Fibroblast of lung (primary cell): ENCODE results near the gene TRPM6. TPM values are rescaled to one million over a fixed set of nuclear protein-coding genes. Genes with fewer than 3 reads are reported as not detected.

Source experiments
- DNase-seq, 2 donors: peaks; one replicate each; pipeline versions ENCODE4 v3.0.0 to v3.0.0-alpha.2; 2010; ENCODE audit warnings: low read depth in 2 of 2
- H2AFZ ChIP-seq: 2 replicates; pipeline ENCODE4 v1.5.1; 2012; ENCODE audit warnings: low read length, control low read depth, inconsistent platforms
- H3K27ac ChIP-seq: 2 replicates; pipeline ENCODE4 v1.5.1; 2011; ENCODE audit warnings: low read length, control low read depth; ENCODE audit not compliant: insufficient read depth
- H3K27me3 ChIP-seq: 2 replicates; pipeline ENCODE4 v1.5.1; 2011; ENCODE audit warnings: mild to moderate bottlenecking, low read length; ENCODE audit not compliant: control insufficient read depth, insufficient read depth
- H3K36me3 ChIP-seq: 2 replicates; pipeline ENCODE4 v1.5.1; 2011; ENCODE audit warnings: low read length; ENCODE audit not compliant: control insufficient read depth, insufficient read depth
- H3K4me1 ChIP-seq: 2 replicates; pipeline ENCODE4 v1.5.1; 2011; ENCODE audit warnings: low read length; ENCODE audit not compliant: control insufficient read depth, insufficient read depth; ENCODE audit errors: extremely low read depth
- H3K4me2 ChIP-seq: 2 replicates; pipeline ENCODE4 v1.5.1; 2011; ENCODE audit warnings: low read length, control low read depth; ENCODE audit not compliant: insufficient read depth; ENCODE audit errors: extremely low read depth
- H3K4me3 ChIP-seq, 4 experiments: fragments of 200-600 bp in 1 of 4; sonication (generic) in 1 of 4; replicated peaks in 1 of 4; 2 replicates each; pipeline ENCODE4 v1.5.1; 2011 to 2016; ENCODE audit warnings: low read length in 4 of 4, low read depth in 3 of 4, mild to moderate bottlenecking in 3 of 4, control low read depth in 2 of 4, inconsistent platforms in 1 of 4, mixed read lengths in 1 of 4; ENCODE audit not compliant: insufficient read depth in 1 of 4; ENCODE audit errors: control extremely low read depth in 1 of 4
- H3K79me2 ChIP-seq: 2 replicates; pipeline ENCODE4 v1.5.1; 2012; ENCODE audit warnings: mild to moderate bottlenecking, low read length, inconsistent platforms; ENCODE audit not compliant: control insufficient read depth, insufficient read depth
- H3K9ac ChIP-seq: 2 replicates; pipeline ENCODE4 v1.5.1; 2011; ENCODE audit warnings: mild to moderate bottlenecking, low read length, control low read depth; ENCODE audit not compliant: insufficient read depth
- H3K9me3 ChIP-seq: 2 replicates; pipeline ENCODE4 v1.5.1; 2012; ENCODE audit warnings: low read depth, low read length; ENCODE audit not compliant: control insufficient read depth, insufficient read depth
- H4K20me1 ChIP-seq: 2 replicates; pipeline ENCODE4 v1.5.1; 2011; ENCODE audit warnings: low read length; ENCODE audit not compliant: control insufficient read depth, insufficient read depth; ENCODE audit errors: extremely low read depth
- CTCF ChIP-seq, 2 donors: IDR thresholded peaks in 1 of 2; conservative IDR thresholded peaks in 1 of 2; 1 replicate in 1 of 2; 2 replicates in 1 of 2; pipeline ENCODE4 v1.5.1; 2011 to 2012; ENCODE audit warnings: low read length in 2 of 2, control low read depth in 1 of 2, inconsistent platforms in 1 of 2, low read depth in 1 of 2, mild to moderate bottlenecking in 1 of 2
- EZH2 ChIP-seq: IDR thresholded peaks from 2 replicates; pipeline ENCODE4 v1.5.1; 2012; ENCODE audit warnings: low read length, control low read depth, mild to moderate bottlenecking; ENCODE audit errors: missing control alignments
- polyA plus RNA-seq, 2 donors: library from polyadenylated mRNA; depleted of rRNA in 1 of 2; stranded (reverse) in 1 of 2; unstranded in 1 of 2; fragments of >200 nt; gene quantifications; 2 replicates each; pipeline ENCODE4 v1.2.1, GENCODE V29; 2011 to 2012; ENCODE audit warnings: missing spikeins in 1 of 2
- total RNA-seq: library from RNA; depleted of rRNA; stranded (reverse); fragments of >200 nt; gene quantifications from 2 replicates; pipeline ENCODE4 v1.2.1, GENCODE V29; 2014

TRPM6 gene
- total and polyA plus RNA-seq, 2 donors (not counting 1 experiment from before 2014, with no cell fraction given), result under 0.01 to 0.02 TPM

GRCh38 chr9:74770508-74771261 is 117.0 kb downstream of the TRPM6 start:
- no peak overlapping the region for H3K27ac ChIP-seq
- no peaks in the 10 kb centered on the region for H3K27me3 ChIP-seq
- H2AFZ ChIP-seq, result no peak overlapping the region
- DNase-seq, result no peak
- H3K79me2 ChIP-seq, result no peaks in the 10 kb centered on the region
- H3K9ac ChIP-seq, result no peak overlapping the region
- no peak overlapping the region for H3K4me3 ChIP-seq
- H3K9me3 ChIP-seq, result no peaks in the 10 kb centered on the region
- TF ChIP-seq EZH2 (no peak), CTCF (conservative IDR thresholded peaks at IDR 0.05 in 1 of 2, IDR thresholded peaks at IDR 0.05 in 1 of 2; ENCODE audit: low read depth in 1 of 2, low read length in 2 of 2) (peak; percentile 49 to 57)
- no peaks in the 10 kb centered on the region for H3K36me3 ChIP-seq
- H4K20me1 ChIP-seq, result no peaks in the 10 kb centered on the region
- H3K4me1 ChIP-seq, result no peaks in the 10 kb centered on the region
- H3K4me2 ChIP-seq, result no peak overlapping the region

- Histone ChIP-seq H3K4me2 (no peak overlapping the region), H3K79me2 (no peaks in the 10 kb centered on the region), H2AFZ (no peak overlapping the region), H4K20me1 (no peaks in the 10 kb centered on the region), H3K36me3 (no peaks in the 10 kb centered on the region), H3K4me1 (peaks cover 2% of the 10 kb centered on the region), H3K9me3 (no peaks in the 10 kb centered on the region), H3K4me3 (no peak overlapping the region), H3K9ac (no peak overlapping the region), H3K27ac (no peak overlapping the region), H3K27me3 (no peaks in the 10 kb centered on the region)
- no peak for DNase-seq
- TF ChIP-seq EZH2 (no peak), CTCF (conservative IDR thresholded peaks at IDR 0.05 in 1 of 2, IDR thresholded peaks at IDR 0.05 in 1 of 2; ENCODE audit: low read depth in 1 of 2, low read length in 2 of 2) (no peak)
These were observed 122.2 kb downstream of the TRPM6 start for GRCh38 chr9:74765481-74765971.

GRCh38 chr9:74762950-74763349 is 124.8 kb downstream of the TRPM6 start:
- Histone ChIP-seq H3K4me1 (peaks cover 2% of the 10 kb centered on the region), H3K36me3 (no peaks in the 10 kb centered on the region), H3K4me3 (no peak overlapping the region), H2AFZ (no peak overlapping the region), H3K9me3 (no peaks in the 10 kb centered on the region), H3K9ac (no peak overlapping the region), H3K27ac (no peak overlapping the region), H3K27me3 (no peaks in the 10 kb centered on the region), H4K20me1 (no peaks in the 10 kb centered on the region), H3K4me2 (no peak overlapping the region), H3K79me2 (no peaks in the 10 kb centered on the region)
- TF ChIP-seq CTCF (conservative IDR thresholded peaks at IDR 0.05 in 1 of 2, IDR thresholded peaks at IDR 0.05 in 1 of 2; ENCODE audit: low read depth in 1 of 2, low read length in 2 of 2) (no peak), EZH2 (no peak)
- no peak for DNase-seq
